ENCODE data around the gene FSIP1. TPM values are rescaled to one million over a fixed set of nuclear protein-coding genes. Genes with fewer than 3 reads are reported as not detected.

The FSIP1 gene
- total and polyA plus RNA-seq, 9 of the 15 experiments (the other 6 are each of a cell fraction or from before 2014, with no cell fraction given): 0.07 to 0.51 (median 0.29) TPM

DNA sequence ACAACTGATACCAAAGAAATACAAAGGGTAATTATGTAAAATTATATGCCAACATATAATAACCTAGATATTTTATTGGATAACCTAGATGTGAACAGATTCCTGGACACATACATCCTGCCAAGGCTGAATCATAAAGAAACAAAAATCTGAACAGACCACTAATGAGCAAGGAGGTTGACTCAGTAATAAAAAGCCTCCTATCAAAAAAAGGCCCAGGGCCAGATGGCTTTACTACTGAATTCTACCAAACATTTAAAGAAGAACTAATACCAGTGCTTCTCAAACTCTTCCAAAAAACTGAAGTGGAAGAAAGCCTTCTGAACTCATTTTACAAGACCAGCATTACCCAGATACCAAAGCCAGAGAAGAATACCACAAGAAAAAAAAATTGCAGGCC, 169.4 kb downstream of the FSIP1 start (continued):
- no peak for TF ChIP-seq SREBF1 (IDR thresholded peaks at IDR 0.05; ENCODE audit: borderline replicate concordance, low read depth, low read length)
- no peak for TF ChIP-seq RFX5 (IDR thresholded peaks at IDR 0.05; ENCODE audit: low read depth, low read length)
- TF ChIP-seq ZNF253 (CRISPR knock-in tag; conservative IDR thresholded peaks at IDR 0.05): no peak
- no peak for TF ChIP-seq NR2F6 (CRISPR knock-in tag; IDR thresholded peaks at IDR 0.05)
- TF ChIP-seq JUND (IDR thresholded peaks at IDR 0.05; ENCODE audit: borderline replicate concordance, low read depth, low read length): no peak
- TF ChIP-seq JUND (tag; IDR thresholded peaks at IDR 0.05; ENCODE audit: borderline replicate concordance, low read depth, low read length): no peak

GRCh38 chr15:39610665-39611064, 172.0 kb downstream of the FSIP1 start:
- H3K4me1 ChIP-seq (replicated peaks in 1 of 2; ENCODE audit: control insufficient read depth in 2 of 2, insufficient read depth in 2 of 2, low read length in 2 of 2): no peaks in the 10 kb centered on the region
- intact Hi-C loops (cut with micrococcal nuclease): no loop called here
- no peak for TF ChIP-seq ERF (CRISPR knock-in tag; IDR thresholded peaks at IDR 0.05)
- no peaks in the 10 kb centered on the region for H3K9me1 ChIP-seq (ENCODE audit: control insufficient read depth, insufficient read depth, low read length)
- H4K20me1 ChIP-seq (replicated peaks; ENCODE audit: control insufficient read depth, insufficient read depth, low read length): no peaks in the 10 kb centered on the region
- H3K79me2 ChIP-seq (ENCODE audit: control insufficient read depth, insufficient read depth, low read length): no peaks in the 10 kb centered on the region
- no peaks in the 10 kb centered on the region for H3K36me3 ChIP-seq (ENCODE audit: control insufficient read depth, insufficient read depth, low read length)
- FAIRE-seq: no peak
- no peak overlapping the region for H2AFZ ChIP-seq (ENCODE audit: low read depth, low read length)
- in situ Hi-C loops (cut with MboI): no loop called here
- no peaks in the 10 kb centered on the region for H3K9me3 ChIP-seq (replicated peaks; ENCODE audit: control insufficient read depth, insufficient read depth, low read depth, low read length)
- peaks cover 5 to 15% of the 10 kb centered on the region in 2 experiments; a peak in 2 of 5 replicates for H3K27me3 ChIP-seq (ENCODE audit: control insufficient read depth in 2 of 2, insufficient read depth in 2 of 2, low read length in 2 of 2)
- no peak overlapping the region for H3K4me2 ChIP-seq (ENCODE audit: insufficient read depth, low read length)
- no peak for ATAC-seq
- ChIA-PET CTCF (ENCODE audit: low intra/inter-chr PET ratio) (no interaction called here), POLR2A (no interaction called here)
- no peak overlapping the region for H3K27ac ChIP-seq (ENCODE audit: extremely low read depth, low read depth, low read length)
- DNase-seq (ENCODE audit: extremely low read depth in 1 of 4, low spot score in 3 of 4): no peak
- no peak overlapping the region for H3K4me3 ChIP-seq
- BruUV-seq (replicated peaks): no TSS peak
- H3K9ac ChIP-seq (ENCODE audit: insufficient read depth in 1 of 2, low read depth in 2 of 2, low read length in 2 of 2): no peak overlapping the region

Data from K562 (cell line).